ENCODE results near the gene SLC43A3.
A peak's percentile ranks its signal among the peaks of the same experiment; 100 is the strongest.

SLC43A3 gene

GRCh38 chr11:57426929-57427726 is at the start of gene SLC43A3:
SLC43A3 (minus strand) TSS chr11:57427121; CDS start chr11:57426172, 949 bp downstream.
- DNase-seq = peak; percentile 32

GRCh38 chr11:57476047-57476756 is 49.3 kb upstream of the SLC43A3 start:
- DNase-seq = no peak

GRCh38 chr11:57475671-57476046 is 48.7 kb upstream of the SLC43A3 start:
- DNase-seq = no peak

DNA sequence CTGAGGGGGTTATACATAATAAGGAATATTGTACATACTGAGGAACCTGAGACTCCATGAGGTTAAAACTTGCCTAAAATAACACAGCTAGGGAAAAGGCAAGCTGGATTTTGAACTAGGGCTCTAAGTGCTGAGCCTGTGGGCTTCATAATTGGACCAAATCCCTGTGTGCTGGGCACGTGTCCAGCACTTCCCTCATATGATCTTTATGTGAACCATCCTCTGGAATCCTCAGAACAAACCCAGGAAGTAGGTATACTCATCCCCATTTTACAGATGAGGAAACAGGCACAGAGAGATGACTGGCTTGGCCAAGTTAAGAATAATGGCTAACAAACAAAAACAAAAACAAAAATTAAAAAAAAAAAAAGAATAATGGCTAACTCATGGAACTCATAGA is 48.3 kb upstream of the SLC43A3 start:
- DNase-seq = no peak

DNA sequence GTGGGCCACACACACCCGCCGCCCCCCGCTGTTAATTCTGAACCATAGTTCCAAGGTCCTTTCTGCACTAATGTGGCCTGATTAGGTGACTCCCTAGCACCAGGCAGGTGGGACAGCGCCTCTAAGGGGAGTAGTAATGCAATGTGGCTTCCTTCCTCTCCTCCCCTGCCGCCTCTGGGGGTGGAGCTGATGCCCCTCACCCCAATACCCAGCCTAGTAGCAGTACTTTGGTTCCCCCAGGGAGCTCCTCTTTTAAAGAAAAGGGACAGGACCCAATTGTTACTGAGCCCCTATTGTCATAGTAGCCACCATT is 47.8 kb upstream of the SLC43A3 start:
- no peak for DNase-seq

DNA sequence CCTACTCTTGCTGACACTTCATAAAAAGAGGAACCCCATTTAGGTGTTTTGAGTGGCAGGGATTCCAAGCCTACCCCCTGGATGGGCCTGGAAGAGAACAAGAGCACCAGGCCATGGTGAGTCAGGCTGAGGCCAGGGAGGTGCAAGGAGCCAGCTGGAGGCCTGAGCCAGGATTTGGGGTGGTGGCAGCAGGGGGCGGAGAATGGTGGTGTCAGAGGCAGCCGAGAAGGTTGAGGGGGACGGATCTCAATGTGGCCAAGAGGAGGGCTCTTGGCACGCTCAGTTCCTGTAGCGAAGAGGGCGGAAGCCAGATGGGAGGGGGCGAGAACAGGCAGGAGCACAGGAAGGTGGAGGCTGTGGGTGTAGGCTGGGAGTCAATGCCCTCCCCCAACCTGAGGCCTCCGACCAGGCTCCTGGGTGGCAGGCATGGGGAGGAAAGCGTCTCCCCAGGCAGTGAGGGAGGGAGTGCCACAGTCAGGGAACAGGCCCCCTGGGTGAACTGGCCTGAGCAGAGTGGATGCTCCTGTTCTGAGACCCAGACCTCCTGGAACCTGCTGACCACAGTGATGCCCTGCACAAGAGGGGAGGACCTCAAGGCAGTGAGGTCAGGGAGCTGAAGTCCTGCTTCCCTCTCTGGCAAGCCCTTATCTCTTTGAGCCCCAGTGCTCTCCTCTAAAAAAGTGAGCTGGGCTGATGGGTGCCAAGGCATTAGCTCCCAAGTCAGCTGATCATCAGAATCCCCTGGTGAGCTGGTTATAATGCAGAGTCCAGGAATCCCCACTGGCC is 47.3 kb upstream of the SLC43A3 start:
- no peak for DNase-seq

GRCh38 chr11:57473285-57473841 is 46.4 kb upstream of the SLC43A3 start:
- DNase-seq = no peak

GRCh38 chr11:57471496-57471895 is 44.6 kb upstream of the SLC43A3 start:
- no peak for DNase-seq

- no peak for DNase-seq
Measured at GRCh38 chr11:57469268-57469667, 42.3 kb upstream of the SLC43A3 start.

DNA sequence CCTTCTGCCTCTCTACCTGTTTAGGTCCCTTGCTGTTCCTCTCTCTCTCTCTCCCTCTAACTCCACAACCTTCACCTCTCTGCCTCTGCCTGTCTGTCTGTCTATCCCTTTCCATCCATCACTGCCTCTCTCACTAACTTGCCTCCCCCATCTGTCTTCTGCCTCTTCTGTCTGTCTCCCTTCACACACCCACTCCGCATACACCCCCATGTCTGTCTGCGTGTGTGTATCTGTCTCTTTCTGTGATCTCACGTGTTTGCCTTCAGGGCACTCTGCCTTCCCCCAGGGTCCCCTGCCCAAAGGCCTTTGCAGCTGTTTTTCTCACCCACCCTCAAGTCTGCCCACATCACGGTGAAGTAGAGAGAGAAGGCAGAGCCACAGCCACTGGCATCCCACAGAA is 41.4 kb upstream of the SLC43A3 start:
- DNase-seq = no peak

GRCh38 chr11:57467508-57468157 is 40.7 kb upstream of the SLC43A3 start:
- DNase-seq = no peak

GRCh38 chr11:57466680-57467079 is 39.8 kb upstream of the SLC43A3 start:
- DNase-seq = no peak

DNA sequence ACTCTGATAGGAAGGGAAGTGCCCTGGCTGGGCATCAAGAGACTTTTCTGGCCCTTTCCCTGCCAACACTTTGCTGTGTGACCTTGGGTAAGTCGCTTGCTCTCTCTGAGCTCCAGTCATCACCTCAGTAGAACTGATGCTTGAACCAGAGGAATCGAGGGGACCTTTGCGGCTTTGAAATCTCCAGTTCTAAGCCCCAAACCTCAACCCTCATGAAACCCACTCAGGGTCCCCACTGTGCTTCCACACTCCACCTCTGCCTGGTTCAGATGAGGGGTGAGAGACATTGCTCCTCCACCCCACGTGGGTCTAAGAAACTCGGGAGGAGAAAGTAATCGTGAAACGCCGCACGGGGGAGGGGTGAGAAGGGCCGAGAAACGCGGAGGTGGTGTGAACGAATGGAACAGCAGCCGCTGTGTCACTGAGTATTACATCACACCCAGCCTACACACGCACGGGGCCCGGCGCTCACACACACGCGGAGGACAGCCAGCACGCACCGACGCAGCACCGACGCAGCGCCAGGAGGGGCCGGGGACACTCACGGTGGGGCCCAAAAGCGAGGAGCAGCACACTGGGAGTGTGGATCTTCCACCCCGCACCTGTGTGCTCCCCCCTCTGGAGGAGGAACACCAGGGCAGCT is 37.7 kb upstream of the SLC43A3 start:
- DNase-seq = no peak

DNA sequence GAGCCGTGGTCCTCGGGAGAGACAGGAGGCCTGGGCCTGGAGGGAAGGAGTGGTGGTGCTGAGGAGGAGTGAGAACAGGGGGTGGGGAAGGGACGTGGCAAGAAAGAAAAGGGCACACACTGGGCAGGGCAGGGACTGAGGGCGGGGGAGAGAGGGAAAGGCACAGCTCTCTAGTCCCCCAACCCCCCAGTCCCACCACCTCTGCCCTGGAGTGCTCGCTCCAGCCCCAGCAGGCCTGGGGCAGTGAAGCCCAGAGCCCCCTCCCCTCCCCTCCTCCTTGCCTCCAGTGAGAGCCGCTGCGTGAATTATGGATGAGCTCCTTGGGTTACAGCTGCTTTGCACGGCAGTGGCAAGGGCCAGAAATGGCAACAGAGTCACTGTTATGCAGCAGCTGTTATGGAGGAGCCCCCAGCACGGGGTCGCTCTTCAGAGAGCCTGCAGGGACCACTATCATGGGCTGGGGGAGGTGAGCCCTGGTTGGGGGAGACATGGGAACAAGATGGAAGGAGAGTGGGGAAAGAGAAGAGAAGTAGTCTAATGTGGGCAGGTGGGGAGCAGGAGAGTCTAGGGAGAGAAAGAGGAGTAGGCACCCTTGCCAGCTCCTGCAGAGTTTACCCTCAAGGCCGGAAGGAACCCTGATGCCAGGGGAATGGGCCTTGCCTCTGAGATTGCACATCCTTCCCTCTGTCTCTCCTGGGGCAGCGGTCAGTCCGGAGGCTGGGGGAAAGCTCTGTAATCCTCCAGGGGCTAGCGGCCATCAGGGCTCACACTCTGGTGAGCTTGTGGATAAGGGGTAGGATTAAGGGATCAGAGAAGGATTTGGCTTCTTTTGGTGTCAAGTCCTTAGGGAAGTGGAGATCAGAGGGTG is 37.0 kb upstream of the SLC43A3 start:
- DNase-seq = no peak

- DNase-seq = no peak
Measured at GRCh38 chr11:57462597-57462996, 35.7 kb upstream of the SLC43A3 start.

GRCh38 chr11:57461841-57462489 is 35.0 kb upstream of the SLC43A3 start:
- DNase-seq = no peak

- DNase-seq = no peak
Measured at GRCh38 chr11:57460758-57461749, 34.1 kb upstream of the SLC43A3 start.

DNA sequence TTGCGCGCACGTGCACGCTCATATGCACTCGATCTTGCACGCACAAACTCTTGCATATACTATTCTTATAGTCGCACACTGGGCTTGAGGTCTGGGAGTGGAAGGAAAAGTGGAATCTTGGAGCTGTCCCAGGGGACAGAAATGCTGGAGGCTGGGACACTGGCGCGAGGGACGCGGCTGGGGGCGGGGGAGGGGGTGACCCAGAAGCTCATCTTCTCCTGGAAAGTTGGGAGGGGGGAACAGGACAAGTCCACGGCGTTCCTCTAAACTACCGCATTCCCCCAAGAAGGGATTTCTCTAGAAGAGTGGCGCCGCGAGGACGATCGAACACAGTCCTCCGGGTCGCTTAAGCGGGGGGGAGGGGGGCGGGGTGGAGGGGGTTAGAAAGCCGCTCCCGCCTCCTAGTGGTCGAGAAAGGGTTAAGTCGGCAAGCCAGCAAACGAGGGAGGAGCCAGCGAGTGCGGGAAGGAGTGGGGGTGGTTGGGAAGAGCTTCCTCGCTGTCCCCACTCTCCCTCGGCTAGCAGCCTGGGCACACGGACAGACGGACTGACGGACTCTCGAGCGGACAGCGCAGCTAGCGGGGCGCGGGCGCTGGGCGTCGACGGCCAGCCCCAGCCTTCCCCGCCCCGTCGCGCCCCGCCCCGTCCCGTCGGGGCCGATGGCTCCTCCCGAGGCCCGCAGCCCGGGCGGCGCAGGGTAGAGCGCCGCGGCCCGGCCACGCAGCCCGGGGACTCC is 33.3 kb upstream of the SLC43A3 start, which contains the start of gene RTN4RL2:
Gene RTN4RL2 (plus strand): TSS at position 507 of the 736 bp plus-strand sequence. CDS start 338 bp downstream, outside the sequence.
- DNase-seq = peak; percentile 31
